ENCODE results near the gene ADAMTS6. TPM values are rescaled to one million over a fixed set of nuclear protein-coding genes. Genes with fewer than 3 reads are reported as not detected.

Gene ADAMTS6
- total and polyA plus RNA-seq, 2 of the 13 experiments (the other 11 are each of a cell fraction or from before 2014, with no cell fraction given): 3.1 to 8.2 TPM

GRCh38 chr5:65329266-65329665 is 152.5 kb downstream of the ADAMTS6 start (continued):
- TF ChIP-seq PHF5A (CRISPR knock-in tag; IDR thresholded peaks at IDR 0.05; ENCODE audit: low read depth, unreplicated experiment) (no peak), ZNF557 (CRISPR knock-in tag; IDR thresholded peaks at IDR 0.05) (no peak), BRD4 (CRISPR knock-in tag; IDR thresholded peaks at IDR 0.05) (no peak), ZXDC (CRISPR knock-in tag; IDR thresholded peaks at IDR 0.05) (no peak), MED1 (CRISPR knock-in tag; IDR thresholded peaks at IDR 0.05) (no peak), ZNF230 (CRISPR knock-in tag; IDR thresholded peaks at IDR 0.05) (no peak), ZNF800 (CRISPR knock-in tag; IDR thresholded peaks at IDR 0.05) (no peak), NCOA1 (CRISPR knock-in tag; IDR thresholded peaks at IDR 0.05) (no peak), ZNF570 (CRISPR knock-in tag; IDR thresholded peaks at IDR 0.05; ENCODE audit: borderline replicate concordance) (no peak), TIGD3 (CRISPR knock-in tag; IDR thresholded peaks at IDR 0.05; ENCODE audit: borderline replicate concordance) (no peak), NR2F2 (IDR thresholded peaks at IDR 0.05; ENCODE audit: borderline replicate concordance, low read depth) (peak; percentile 75), CENPX (CRISPR knock-in tag; IDR thresholded peaks at IDR 0.05) (no peak), NR2F1 (CRISPR knock-in tag; IDR thresholded peaks at IDR 0.05) (peak in 1 of 2 experiments; percentile 49; a peak in 1 of 4 replicates), IRF1 (CRISPR knock-in tag; IDR thresholded peaks at IDR 0.05; ENCODE audit: low read depth) (no peak), MBNL3 (CRISPR knock-in tag; conservative IDR thresholded peaks at IDR 0.05) (no peak), ZNF749 (CRISPR knock-in tag; IDR thresholded peaks at IDR 0.05; ENCODE audit: borderline replicate concordance) (no peak), ZNF747 (CRISPR knock-in tag; IDR thresholded peaks at IDR 0.05; ENCODE audit: borderline replicate concordance) (no peak), NR2F6 (IDR thresholded peaks at IDR 0.05) (peak; percentile 63), NR2F6 (CRISPR knock-in tag; IDR thresholded peaks at IDR 0.05) (peak; percentile 39; the same call in 1 of the 2 replicates), ZNF619 (CRISPR knock-in tag; IDR thresholded peaks at IDR 0.05) (no peak), THAP8 (CRISPR knock-in tag; IDR thresholded peaks at IDR 0.05; ENCODE audit: borderline replicate concordance) (no peak)
